TTC549 (cell line): ENCODE data around the gene SLC9A3.

ENCODE experiments used
- FAIRE-seq: peaks from 2 replicates; lab custom pipeline; 2012; peaks lifted over from hg19 to GRCh38; lab: Jason Lieb, UNC

SLC9A3 gene

GRCh38 chr5:554284-554988 is 30.2 kb upstream of the SLC9A3 start:
- no peak for FAIRE-seq

GRCh38 chr5:553874-554273 is 29.6 kb upstream of the SLC9A3 start:
- FAIRE-seq: peak; percentile 28

GRCh38 chr5:551406-551805 is 27.2 kb upstream of the SLC9A3 start:
- no peak for FAIRE-seq

- FAIRE-seq: no peak
Observed at GRCh38 chr5:549229-549628, 25.0 kb upstream of the SLC9A3 start.

- FAIRE-seq: no peak
Observed at GRCh38 chr5:548256-548655, 24.0 kb upstream of the SLC9A3 start.

DNA sequence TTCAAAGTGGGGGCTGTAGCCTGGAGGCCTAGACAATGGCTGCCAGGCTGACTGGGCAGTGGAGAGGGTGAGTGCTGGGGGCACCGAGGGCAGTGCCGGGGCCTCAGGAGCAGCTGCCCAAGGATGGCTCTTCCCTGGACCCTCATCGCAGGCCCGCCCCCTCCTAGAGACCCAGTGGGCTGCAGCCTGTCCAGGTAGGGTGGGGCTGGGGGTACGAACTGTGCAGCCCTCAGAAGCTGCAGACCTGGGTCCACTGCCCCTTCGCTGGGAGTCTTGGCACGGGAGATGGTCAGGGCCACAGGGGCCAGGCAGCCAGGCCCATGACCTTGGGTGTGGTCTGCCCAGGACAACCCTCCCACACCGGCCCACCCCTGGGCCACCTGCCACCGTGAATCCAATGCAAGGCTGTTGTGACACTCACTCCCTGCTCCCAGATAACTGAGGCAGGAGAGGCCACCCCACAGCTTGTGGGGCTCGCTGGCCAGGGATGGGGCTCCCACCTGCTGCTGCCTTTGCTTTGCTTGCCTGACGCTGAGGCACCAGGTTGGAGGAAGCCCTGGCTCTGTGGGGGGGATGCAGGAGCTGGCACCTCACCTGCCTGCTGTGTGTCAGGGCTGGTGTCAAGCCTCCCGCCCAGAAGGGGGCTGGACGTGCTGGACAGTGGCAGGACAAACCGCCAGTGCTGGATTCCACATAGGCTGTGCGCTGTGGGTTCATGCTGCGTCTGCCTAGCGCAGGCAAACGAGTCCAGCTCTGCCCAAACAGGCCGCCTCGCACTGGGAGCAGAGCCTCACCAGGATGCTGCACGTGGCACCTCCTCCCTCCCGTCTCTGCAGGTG is 23.1 kb upstream of the SLC9A3 start:
- no peak for FAIRE-seq

GRCh38 chr5:546376-546908 is 22.2 kb upstream of the SLC9A3 start:
- no peak for FAIRE-seq

DNA sequence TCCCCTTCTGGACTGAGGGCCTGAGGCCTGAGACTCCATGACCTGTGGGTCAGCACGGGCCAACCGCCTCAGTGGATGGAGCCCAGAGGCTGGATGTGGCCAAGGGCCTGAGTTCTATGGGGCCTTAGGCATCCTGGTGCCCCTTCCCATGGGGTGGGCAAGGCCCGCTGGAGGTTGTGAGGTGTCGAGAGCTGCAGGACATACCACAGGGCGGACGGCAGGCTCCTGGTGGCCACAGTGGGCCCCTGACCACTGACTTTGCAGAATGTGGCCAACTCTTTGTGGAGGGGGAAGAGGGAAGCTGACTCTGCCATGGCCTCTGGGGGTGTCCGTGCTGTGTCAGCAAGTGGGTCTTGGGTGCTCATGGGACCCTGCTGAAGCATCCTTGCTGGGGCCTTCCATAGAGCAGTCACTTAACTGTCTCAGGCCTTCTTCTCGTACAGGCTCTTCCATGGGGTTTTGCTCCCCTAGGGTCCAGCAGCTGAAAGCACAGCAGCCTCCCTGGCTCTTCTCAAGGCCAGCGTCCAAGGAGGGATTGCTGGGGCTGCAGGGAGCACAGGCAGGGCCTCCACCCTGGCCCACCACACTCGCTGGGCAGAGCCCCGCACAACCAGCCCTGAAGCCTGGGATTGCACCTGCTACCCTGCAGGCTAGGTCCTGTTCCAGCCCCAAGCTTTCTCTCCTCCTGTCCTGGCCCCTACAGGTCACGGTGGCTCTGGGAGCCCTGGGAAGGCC is 21.6 kb upstream of the SLC9A3 start:
- FAIRE-seq: no peak

DNA sequence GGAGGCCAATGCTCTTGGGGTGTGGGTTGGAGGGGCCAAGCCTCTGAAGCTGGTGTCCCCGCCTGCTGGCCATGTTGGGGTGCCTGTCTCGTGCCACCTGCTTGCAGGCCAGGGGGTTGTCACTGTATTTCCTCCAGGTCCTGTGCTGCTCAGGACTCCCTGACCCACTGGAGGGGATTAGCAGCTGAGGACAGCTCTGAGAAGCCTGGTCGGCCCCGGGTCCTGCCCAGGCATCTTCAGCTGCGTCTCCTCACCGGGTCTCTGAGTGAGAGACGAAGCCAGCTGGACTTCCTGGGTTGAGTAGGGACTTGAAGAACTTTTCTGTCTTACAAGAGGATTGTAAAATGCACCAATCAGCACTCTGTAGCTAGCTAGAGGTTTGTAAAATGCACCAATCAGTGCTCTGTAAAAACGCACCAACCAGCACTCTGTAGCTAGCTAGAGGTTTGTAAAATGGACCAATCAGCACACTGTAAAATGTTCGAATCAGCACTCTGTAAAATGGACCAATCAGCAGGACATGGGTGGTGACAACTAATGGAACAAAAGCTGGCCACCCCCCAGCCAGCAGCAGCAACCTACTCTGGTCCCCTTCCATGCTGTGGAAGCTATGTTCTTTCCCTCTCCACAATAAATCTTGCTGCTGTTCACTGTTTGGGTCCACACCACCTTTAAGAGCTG is 20.6 kb upstream of the SLC9A3 start:
- FAIRE-seq: no peak

- FAIRE-seq: no peak
Observed at GRCh38 chr5:543755-544674, 19.8 kb upstream of the SLC9A3 start.

DNA sequence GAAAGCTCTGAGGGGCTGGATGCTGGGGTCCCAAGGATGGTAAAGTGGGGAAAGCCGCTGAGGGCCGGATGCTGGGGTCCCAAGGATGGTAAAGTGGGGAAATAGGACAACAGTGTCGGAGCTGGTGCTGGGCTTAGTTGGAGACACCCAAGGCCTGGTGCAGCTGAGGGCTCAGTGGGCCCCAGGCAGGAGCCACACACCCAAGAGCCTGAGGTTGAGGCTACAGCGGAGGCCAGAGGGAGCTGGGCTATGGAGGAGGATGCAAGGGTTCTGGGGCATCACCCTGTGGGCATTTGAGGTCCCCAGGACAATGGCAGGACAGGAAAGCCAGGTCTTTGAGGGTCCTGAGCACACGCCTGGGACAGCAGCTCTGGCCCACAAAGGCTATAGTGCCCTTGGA is 19.1 kb upstream of the SLC9A3 start:
- no peak for FAIRE-seq

- no peak for FAIRE-seq
Observed at GRCh38 chr5:542319-543311, 18.4 kb upstream of the SLC9A3 start.

DNA sequence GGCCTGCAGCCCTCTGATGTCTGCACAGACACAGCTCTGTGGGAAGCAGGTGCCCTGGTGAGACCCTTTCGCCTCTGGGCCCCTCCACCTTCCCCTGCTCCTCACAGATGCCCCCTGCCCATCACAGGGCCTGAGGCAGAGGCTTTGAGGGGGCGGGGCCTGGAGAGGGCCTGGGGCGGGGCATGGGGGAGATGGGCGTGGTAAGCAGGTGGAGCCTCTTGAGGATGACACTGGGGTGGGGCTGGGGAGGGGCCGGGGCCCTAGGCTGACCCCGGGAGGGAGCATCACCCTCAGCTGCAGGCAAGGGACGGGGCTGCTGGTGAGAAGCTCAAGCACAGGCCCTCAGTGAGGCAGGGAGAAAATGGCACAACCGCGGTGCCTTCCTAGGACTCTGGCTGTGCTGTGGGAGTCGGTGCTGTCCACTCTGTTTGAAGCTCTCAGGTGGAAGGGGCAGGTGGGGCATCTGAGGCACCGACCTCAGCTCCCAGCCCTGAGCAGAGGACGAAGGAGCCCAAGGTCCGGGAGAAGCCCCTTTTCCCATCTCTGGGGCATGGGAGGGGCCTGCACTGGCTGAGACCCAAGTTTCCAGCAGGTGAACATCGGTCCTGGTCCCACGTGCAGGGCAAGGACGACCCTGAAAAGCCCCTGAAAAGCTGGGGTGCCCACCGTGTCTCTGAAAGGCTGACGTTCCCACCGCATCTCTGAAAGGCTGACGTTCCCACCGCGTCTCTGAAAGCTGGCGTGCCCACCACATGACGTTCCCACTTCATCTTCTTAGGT is 17.5 kb upstream of the SLC9A3 start:
- no peak for FAIRE-seq

- no peak for FAIRE-seq
Observed at GRCh38 chr5:540906-541538, 16.8 kb upstream of the SLC9A3 start.

- no peak for FAIRE-seq
Observed at GRCh38 chr5:540071-540905, 16.0 kb upstream of the SLC9A3 start.

- no peak for FAIRE-seq
Observed at GRCh38 chr5:539469-540070, 15.3 kb upstream of the SLC9A3 start.

DNA sequence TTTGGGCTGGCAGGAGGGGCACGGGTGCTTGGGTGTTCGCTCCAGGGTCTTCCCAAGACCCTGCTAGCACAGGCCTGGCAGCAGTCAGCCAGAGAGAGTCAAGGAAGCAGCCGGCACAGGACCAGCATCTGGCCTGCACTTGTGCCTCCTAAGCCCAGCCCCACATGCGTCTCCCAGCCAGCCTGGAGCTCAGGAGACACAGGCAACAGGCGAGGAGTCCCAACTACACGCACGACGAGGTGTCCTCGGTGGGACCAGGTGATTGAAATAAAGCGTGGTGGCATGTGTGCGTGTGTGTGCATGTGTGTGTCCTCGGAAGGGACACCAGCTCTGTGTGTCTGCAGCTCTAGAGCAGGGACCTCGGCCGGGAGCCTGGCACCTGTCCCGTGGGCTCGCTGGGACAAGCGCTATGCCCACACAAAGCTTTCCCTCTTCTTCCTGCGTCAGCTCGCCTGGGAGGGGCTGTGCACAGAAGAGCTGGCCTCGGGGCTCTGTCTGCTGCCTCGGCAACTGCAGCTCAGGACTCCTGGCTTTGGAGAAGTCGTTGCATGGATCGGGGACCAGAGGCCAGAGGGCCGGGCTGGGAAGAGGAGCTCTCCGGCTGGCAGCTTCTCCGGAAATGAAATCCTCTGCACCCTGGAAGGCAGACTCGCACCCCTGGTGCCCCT is 14.7 kb upstream of the SLC9A3 start:
- no peak for FAIRE-seq
